Islet of Langerhans (tissue), 1 donor: Measurements from ENCODE around the gene U2AF1L4.
"Not testable (repeated sequence)": the region's sequence is repeated elsewhere in the genome, so short reads cannot be mapped to it uniquely, and the experiment has no call there.

Experiments used
- FAIRE-seq: peaks from one replicate; lab custom pipeline; 2011; peaks lifted over from hg19 to GRCh38; lab: Jason Lieb, UNC

Gene U2AF1L4

GRCh38 chr19:35780717-35781116 lies 35.5 kb upstream of the U2AF1L4 start:
- FAIRE-seq, result no peak

DNA sequence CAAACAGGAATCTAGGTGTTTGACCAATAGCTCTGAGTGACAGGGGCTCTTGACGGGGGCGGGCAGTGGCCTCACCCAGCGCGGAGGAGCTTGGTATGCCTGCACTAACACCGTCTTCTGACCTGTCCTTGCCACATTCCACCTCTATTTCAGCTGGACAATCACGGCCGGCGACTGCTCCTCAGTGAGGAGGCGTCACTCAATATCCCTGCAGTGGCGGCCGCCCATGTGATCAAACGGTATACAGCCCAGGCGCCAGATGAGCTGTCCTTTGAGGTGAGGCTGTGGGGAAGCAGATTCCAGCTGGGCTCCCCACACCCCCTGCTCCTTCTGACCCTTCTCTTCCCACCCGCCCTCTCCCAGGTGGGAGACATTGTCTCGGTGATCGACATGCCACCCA lies 34.8 kb upstream of the U2AF1L4 start:
- no peak for FAIRE-seq

- no peak for FAIRE-seq
Observed at GRCh38 chr19:35779033-35779432, 33.8 kb upstream of the U2AF1L4 start.

GRCh38 chr19:35777961-35778360 lies 32.7 kb upstream of the U2AF1L4 start:
- FAIRE-seq, result no peak

DNA sequence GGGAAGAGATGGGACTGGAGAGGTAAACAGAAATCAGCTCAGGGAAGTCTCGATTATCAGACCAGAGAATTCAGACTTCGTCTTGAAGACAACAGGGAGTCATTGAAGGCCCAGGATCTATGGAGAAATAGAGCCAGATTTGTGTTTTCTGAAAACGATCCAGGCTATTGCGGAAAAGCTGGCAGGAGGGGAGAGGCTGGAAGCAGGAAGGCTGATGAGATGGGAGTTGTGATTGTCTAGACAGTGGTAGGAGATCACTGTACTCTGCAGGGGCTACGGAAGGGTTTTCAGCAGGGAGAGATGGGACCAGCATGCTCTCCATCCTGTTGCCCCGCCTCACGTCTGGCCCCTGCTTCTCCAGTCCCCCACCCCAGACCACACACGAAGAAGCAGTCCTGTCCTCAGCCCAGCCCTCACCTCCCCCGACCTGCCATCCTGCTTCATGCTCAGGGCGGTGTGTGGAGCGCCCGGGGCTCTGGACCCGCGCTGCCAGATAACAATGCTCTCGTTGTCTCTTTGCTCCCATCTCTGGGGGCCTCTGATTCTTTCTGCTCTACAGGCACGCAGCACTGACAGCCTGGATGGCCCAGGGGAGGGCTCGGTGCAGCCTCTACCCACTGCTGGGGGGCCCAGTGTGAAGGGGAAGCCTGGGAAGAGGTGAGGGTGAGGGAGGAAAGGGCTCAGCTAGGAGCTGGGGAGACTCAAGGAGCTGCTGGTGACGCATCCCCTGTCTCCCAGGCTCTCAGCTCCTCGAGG lies 32.0 kb upstream of the U2AF1L4 start:
- FAIRE-seq, result no peak

GRCh38 chr19:35776102-35776788 lies 31.0 kb upstream of the U2AF1L4 start:
- FAIRE-seq, result no peak

DNA sequence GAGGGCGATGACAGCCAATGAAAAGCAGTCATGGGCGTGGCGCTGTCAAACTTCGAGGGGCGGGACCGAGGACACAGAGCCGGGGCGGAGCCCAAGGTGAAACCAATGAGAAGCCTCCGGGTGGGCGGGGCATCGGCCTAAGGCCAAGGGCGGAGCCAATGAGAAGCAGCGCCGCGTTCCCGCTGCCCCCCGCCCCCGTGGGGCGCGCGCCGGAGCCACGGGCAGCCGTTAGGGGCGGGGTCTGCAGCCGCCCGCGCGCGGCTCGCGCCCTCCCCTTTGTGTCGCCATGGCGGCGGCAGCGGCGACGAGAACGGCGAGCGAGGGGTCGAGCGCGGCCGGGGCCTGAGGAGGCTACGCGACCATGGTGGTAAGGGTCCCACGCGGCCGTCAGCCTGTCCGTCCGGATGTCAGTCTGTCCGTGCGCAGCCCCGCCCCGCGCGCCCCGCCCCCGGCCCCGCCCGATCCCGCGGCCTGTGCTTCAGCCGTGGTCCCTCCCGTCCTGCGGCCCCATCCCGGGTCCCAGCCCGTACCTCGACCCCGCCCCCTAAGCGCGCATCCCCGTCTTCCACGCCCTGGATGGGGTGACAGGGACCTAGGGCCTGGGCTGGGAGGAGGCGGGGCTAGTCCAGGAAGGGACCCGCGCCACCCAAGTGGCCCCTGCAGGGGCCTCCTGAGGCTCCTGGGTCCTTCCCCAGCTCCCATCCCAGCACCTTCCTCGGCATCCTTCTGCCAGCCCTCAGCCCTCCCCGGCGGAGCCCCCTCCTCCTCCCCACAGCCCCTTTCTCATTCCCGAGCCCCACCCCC lies 30.3 kb upstream of the U2AF1L4 start, which contains the start of gene ARHGAP33:
Gene ARHGAP33, plus strand, starts transcription at position 267 of the 804 bp plus-strand sequence. Its CDS starts 95 bp downstream, at position 362.
- peak; percentile 13 for FAIRE-seq

GRCh38 chr19:35775046-35775297 lies 29.8 kb upstream of the U2AF1L4 start:
- no peak for FAIRE-seq

DNA sequence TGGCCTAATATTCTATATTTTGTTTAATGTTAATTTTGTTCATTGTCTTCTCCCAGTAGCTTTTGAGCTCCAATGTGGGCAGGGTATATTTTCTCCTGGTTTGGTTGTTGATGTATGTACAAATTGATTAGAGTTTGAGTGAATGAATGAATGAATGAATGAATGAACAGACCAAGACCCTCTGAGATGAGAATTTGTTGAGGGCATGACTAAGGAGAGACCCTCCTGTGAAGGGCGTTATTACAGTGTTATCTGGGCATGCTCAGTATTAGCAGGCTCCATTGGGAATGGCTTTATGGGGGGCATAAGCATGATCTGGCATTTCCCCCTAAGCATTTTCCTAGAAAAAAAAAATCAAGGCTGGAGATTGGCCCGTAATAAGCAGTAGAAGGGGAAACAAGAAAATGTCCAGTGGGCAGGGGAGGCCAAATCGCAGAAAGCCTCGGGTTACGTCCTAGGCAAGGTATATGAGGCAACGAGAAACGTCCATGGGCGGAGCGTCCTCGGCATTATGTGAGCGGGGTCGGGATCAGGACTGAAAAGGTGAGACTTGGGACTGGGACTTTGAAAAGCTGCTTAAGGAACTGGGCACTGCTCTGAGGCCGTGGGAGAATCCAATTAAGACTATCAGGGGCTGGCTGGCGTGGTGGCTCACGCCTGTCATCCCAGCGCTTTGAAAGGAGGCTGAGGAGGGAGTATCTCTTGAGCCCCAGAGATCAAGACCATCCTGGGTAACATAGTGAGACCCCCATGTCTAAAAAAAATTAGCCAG lies 29.2 kb upstream of the U2AF1L4 start:
- no peak for FAIRE-seq

- FAIRE-seq, result no peak
Observed at GRCh38 chr19:35773020-35773806, 28.0 kb upstream of the U2AF1L4 start.

DNA sequence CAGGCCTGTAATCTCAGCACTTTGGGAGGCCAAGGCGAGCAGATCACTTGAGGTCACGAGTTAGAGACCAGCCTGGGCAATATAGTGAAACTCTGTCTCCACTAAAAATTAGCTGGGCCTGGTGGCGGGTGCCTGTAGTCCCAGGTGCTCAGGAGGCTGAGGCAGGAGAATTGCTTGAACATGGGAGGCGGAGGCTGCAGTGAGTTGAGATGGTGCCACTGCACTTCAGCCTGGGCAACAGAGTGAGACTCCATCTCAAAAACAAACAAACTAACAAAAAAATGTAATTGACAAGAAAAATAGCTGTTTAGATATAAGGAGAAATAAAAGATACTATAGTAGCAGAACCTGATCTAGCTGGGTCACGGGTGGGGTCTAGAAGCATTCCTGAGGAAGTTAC lies 27.1 kb upstream of the U2AF1L4 start:
- not testable (repeated sequence) for FAIRE-seq

DNA sequence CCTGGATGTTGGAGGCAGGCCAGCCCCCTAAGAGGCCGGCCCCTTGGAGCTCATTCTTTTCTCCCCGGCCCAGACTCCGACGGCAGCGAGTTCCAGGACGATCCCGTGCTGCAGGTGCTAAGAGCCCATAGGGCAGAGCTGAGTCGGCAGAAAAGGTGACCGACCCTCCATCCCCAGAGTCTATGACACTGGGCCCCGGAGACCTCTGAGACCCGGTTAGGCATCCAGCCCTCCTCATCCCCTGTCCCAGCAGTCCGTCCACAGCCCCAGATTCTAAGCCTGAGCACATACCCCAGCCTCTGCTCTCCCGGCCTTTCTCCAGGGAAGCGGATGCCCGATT lies 22.8 kb upstream of the U2AF1L4 start:
- FAIRE-seq, result no peak

- no peak for FAIRE-seq
Observed at GRCh38 chr19:35767288-35768081, 22.3 kb upstream of the U2AF1L4 start.

GRCh38 chr19:35766571-35767104 lies 21.4 kb upstream of the U2AF1L4 start:
- no peak for FAIRE-seq

DNA sequence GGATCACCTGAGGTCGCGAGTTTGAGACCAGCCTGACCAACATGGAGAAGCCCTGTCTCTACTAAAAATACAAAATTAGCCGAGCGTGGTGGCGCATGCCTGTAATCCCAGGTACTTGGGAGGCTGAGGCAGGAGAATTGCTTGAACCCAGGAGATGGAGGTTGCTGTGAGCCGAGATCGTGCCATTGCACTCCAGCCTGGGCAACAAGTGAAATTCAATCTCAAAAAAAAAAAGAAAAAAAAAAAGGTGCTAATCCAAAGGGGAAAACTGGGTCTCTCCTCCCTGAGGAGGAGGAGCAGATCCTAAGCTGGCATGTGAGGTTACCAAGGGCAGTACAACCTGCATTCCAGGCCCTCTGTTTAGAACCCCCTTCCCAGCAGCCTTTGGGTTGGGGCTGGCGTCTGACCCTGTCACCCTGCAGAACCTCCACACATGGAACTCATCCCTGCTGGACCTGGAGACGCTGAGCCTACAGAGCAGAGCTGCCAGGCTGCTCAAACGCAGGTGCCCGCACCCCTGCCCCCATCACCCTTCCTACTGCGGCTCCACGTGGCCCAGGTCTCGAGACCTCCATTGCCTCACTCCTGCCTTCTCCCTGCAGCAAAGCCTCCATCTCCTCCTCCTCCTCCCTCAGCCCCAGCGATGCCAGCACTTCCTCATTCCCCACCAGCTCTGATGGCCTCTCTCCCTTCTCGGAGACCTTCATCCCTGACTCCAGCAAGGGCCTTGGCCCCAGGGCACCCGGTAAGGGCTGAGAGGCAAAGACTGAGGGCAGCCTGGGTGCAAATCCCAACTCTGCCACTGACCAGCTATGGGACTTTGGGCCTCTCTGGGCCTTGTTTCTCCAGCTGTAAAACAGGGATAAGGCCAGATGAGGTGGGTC lies 19.5 kb upstream of the U2AF1L4 start:
- FAIRE-seq, result no peak

GRCh38 chr19:35760711-35761349 lies 15.6 kb upstream of the U2AF1L4 start:
- FAIRE-seq, result no peak

DNA sequence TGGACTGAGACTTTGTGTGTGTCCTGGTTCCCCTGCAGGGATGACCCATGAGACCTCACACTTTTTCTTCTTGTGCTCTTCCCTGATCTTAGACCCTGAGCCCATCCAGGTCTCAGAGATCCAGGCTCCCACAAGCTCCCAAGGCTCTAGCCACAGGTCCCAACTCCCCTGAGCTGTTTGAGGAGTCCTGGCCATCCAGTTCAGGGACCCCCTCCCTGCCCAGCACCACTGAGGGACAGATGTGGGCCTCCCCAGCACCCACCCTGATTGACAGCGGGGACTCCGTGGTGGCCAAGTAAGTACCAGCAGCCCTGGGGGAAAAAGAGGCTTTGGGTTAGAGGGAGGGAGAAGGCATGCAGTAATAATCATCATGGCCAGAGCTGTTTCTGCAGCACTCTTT lies 14.5 kb upstream of the U2AF1L4 start:
- FAIRE-seq, result no peak

GRCh38 chr19:35757749-35758608 lies 12.8 kb upstream of the U2AF1L4 start, which contains the start of gene PROSER3:
Gene PROSER3 (plus strand): TSS chr19:35758176. CDS start chr19:35758216, 40 bp downstream.
- peak; percentile 99 for FAIRE-seq
